SK-N-SH (cell line): Measurements from ENCODE around the gene MYO15A. TPM values are rescaled to one million over a fixed set of nuclear protein-coding genes. Genes with fewer than 3 reads are reported as not detected.
"Not testable (repeated sequence)": the region's sequence is repeated elsewhere in the genome, so short reads cannot be mapped to it uniquely, and the experiment has no call there.

Source experiments
- CTCF ChIA-PET: fragments of 300-600, 350-600 bp; formaldehyde crosslinking; extraction: SDS; loops from one replicate; lab custom pipeline; 2021; lab: Yijun Ruan, JAX
- POLR2A ChIA-PET: fragments of 350-600 bp; sonication (Branson Sonifier 250); formaldehyde crosslinking; extraction: SDS; loops from one replicate; lab custom pipeline; 2020; ENCODE audit warnings: antibody characterized with exemption, inconsistent platforms; lab: Yijun Ruan, JAX
- DNase-seq: peaks from one replicate; pipeline ENCODE4 v3.0.0; 2012
- H2AFZ ChIP-seq: fragments of 200-600 bp; sonication (generic); 2 replicates; pipeline ENCODE4 v1.8.1; 2016; ENCODE audit warnings: antibody characterized with exemption, mild to moderate bottlenecking, low read depth
- H3F3A ChIP-seq: fragments of 200-600 bp; sonication (generic); replicated peaks from 2 replicates; pipeline ENCODE3; 2016; ENCODE audit warnings: antibody characterized with exemption, mild to moderate bottlenecking; ENCODE audit not compliant: insufficient read depth
- H3K27ac ChIP-seq, 2 experiments: fragments of 200-500 bp in 1 of 2; fragments of 200-600 bp in 1 of 2; sonication (Bioruptor generic) in 1 of 2; sonication (generic), shearing (Covaris generic) in 1 of 2; 2 replicates each; pipeline versions ENCODE4 v1.5.1 to v1.6.1; 2014 to 2016; ENCODE audit warnings: low read depth in 2 of 2, inconsistent platforms in 1 of 2, low read length in 1 of 2, mild to moderate bottlenecking in 1 of 2, mixed read lengths in 1 of 2
- H3K27me3 ChIP-seq: fragments of 200-600 bp; sonication (generic), shearing (Covaris generic); 2 replicates; pipeline ENCODE4 v1.6.1; 2016; ENCODE audit warnings: mixed run types; ENCODE audit not compliant: insufficient read depth
- H3K36me3 ChIP-seq, 2 experiments: fragments of 200-500 bp in 1 of 2; fragments of 200-600 bp in 1 of 2; sonication (Bioruptor generic) in 1 of 2; sonication (generic) in 1 of 2; replicated peaks in 1 of 2; 2 replicates each; pipeline versions ENCODE3 to v1.5.1; 2014 to 2016; ENCODE audit warnings: low read length in 1 of 2, mild to moderate bottlenecking in 1 of 2; ENCODE audit not compliant: insufficient read depth in 2 of 2, control insufficient read depth in 1 of 2
- H3K4me1 ChIP-seq, 2 experiments: fragments of 200-500 bp in 1 of 2; fragments of 200-600 bp in 1 of 2; sonication (Bioruptor generic) in 1 of 2; sonication (generic), shearing (Covaris generic) in 1 of 2; 2 replicates each; pipeline versions ENCODE4 v1.5.1 to v1.6.1; 2014 to 2016; ENCODE audit warnings: low read depth in 1 of 2, low read length in 1 of 2, mixed run types in 1 of 2; ENCODE audit not compliant: insufficient read depth in 2 of 2, control insufficient read depth in 1 of 2
- H3K4me2 ChIP-seq: fragments of 200-600 bp; sonication (generic), shearing (Covaris generic); 2 replicates; pipeline ENCODE4 v1.6.1; 2017; ENCODE audit warnings: mixed run types
- H3K4me3 ChIP-seq, 2 experiments: fragments of 200-500 bp in 1 of 2; fragments of 200-600 bp in 1 of 2; sonication (Bioruptor generic) in 1 of 2; sonication (generic), shearing (Covaris generic) in 1 of 2; 2 replicates each; pipeline versions ENCODE4 v1.5.1 to v1.8.1; 2014 to 2016; ENCODE audit warnings: low read depth in 2 of 2, inconsistent platforms in 1 of 2, low read length in 1 of 2, mild to moderate bottlenecking in 1 of 2, mixed read lengths in 1 of 2, moderate library complexity in 1 of 2
- H3K79me2 ChIP-seq: fragments of 200-600 bp; sonication (generic); 2 replicates; pipeline ENCODE4 v1.8.1; 2017; ENCODE audit warnings: mild to moderate bottlenecking; ENCODE audit not compliant: insufficient read depth
- H3K9ac ChIP-seq: fragments of 200-600 bp; sonication (generic); 2 replicates; pipeline ENCODE4 v1.6.1; 2017; ENCODE audit warnings: mixed run types
- H3K9me2 ChIP-seq: fragments of 200-600 bp; sonication (generic); 2 replicates; pipeline ENCODE4 v1.6.1; 2017; ENCODE audit warnings: mixed run types
- H3K9me3 ChIP-seq: fragments of 200-600 bp; sonication (generic); 2 replicates; pipeline ENCODE4 v1.6.1; 2017; ENCODE audit warnings: mixed run types, mild to moderate bottlenecking, moderate library complexity
- H4K20me1 ChIP-seq: fragments of 200-600 bp; sonication (generic); 2 replicates; pipeline ENCODE4 v1.6.1; 2017; ENCODE audit warnings: mild to moderate bottlenecking, mixed run types; ENCODE audit not compliant: insufficient read depth
- ELF1 ChIP-seq: IDR thresholded peaks from 2 replicates; pipeline ENCODE4 v1.4.0; 2012
- EZH2phosphoT487 ChIP-seq: fragments of 200-600 bp; sonication (generic); IDR thresholded peaks from 2 replicates; pipeline ENCODE4 v1.6.1; 2017; ENCODE audit warnings: low read depth, mixed run types, mild to moderate bottlenecking, antibody characterized with exemption, moderate library complexity, borderline replicate concordance
- FOSL2 ChIP-seq: IDR thresholded peaks from 2 replicates; pipeline ENCODE4 v1.4.0; 2012; ENCODE audit warnings: low read depth, mild to moderate bottlenecking, moderate library complexity, borderline replicate concordance
- FOXJ3 ChIP-seq: sonication (generic); formaldehyde crosslinking; IDR thresholded peaks from 2 replicates; pipeline ENCODE4 v1.5.1; 2020; ENCODE audit warnings: mild to moderate bottlenecking, missing genetic modification reagents
- FOXM1 ChIP-seq: IDR thresholded peaks from 2 replicates; pipeline ENCODE4 v1.4.0; 2012; ENCODE audit warnings: low read depth, mild to moderate bottlenecking
- GABPA ChIP-seq: IDR thresholded peaks from 2 replicates; pipeline ENCODE4 v1.4.0; 2012; ENCODE audit warnings: low read depth, mild to moderate bottlenecking
- GATA2 ChIP-seq: sonication (generic); formaldehyde crosslinking; IDR thresholded peaks from 2 replicates; pipeline ENCODE4 v1.5.0; 2020; ENCODE audit warnings: mild to moderate bottlenecking, missing genetic modification reagents
- JUND ChIP-seq: IDR thresholded peaks from 2 replicates; pipeline ENCODE4 v1.4.0; 2012
- POLR2AphosphoS5 ChIP-seq: IDR thresholded peaks from 2 replicates; pipeline ENCODE4 v1.6.1; 2012; ENCODE audit warnings: low read depth, low read length
- SIN3A ChIP-seq: IDR thresholded peaks from 2 replicates; pipeline ENCODE4 v1.6.1; 2012; ENCODE audit warnings: low read depth, mild to moderate bottlenecking, low read length, moderate library complexity, borderline replicate concordance
- SMC3 ChIP-seq: IDR thresholded peaks from 2 replicates; pipeline ENCODE4 v1.6.1; 2012; ENCODE audit warnings: low read depth, low read length, improper control_type of control experiment
- TCF12 ChIP-seq: IDR thresholded peaks from 2 replicates; pipeline ENCODE4 v1.4.0; 2012
- TEAD4 ChIP-seq: IDR thresholded peaks from 2 replicates; pipeline ENCODE4 v1.4.0; 2012; ENCODE audit warnings: mild to moderate bottlenecking, borderline replicate concordance; ENCODE audit not compliant: insufficient read depth
- YY1 ChIP-seq: IDR thresholded peaks from 2 replicates; pipeline ENCODE4 v1.4.0; 2012; ENCODE audit warnings: low read depth, mild to moderate bottlenecking
- WGBS: methylation state at CpG from one replicate; pipeline ENCODE4 v1.1.6; 2017; ENCODE audit warnings: low lambda C conversion rate; 5-methylcytosine and 5-hydroxymethylcytosine counted together
- polyA plus RNA-seq, 3 experiments: library from polyadenylated mRNA; depleted of rRNA; stranded (reverse); fragments of >200 nt; gene quantifications; 2 replicates each; pipeline ENCODE4 v1.2.3, GENCODE V29; 2012
- TF ChIP-seq, protein P1 (sequence below): fragments of 150-350 bp; IDR thresholded peaks from 2 replicates; pipeline ENCODE4 v1.6.1; 2017; ENCODE audit warnings: antibody characterized with exemption, low read length, low read depth, borderline replicate concordance
- TF ChIP-seq, protein P2 (sequence below): fragments of 150-350 bp; IDR thresholded peaks from 2 replicates; pipeline ENCODE4 v1.6.1; 2016; ENCODE audit warnings: mild to moderate bottlenecking, low read depth, low read length
- TF ChIP-seq, protein P3 (sequence below): IDR thresholded peaks from 2 replicates; pipeline ENCODE4 v1.4.0; 2012; ENCODE audit warnings: low read depth, borderline replicate concordance
- TF ChIP-seq, protein P4 (sequence below): IDR thresholded peaks from 2 replicates; pipeline ENCODE4 v1.4.0; 2012; ENCODE audit warnings: low read depth, borderline replicate concordance
- TF ChIP-seq, protein P5 (sequence below): IDR thresholded peaks from 2 replicates; pipeline ENCODE4 v1.4.0; 2012; ENCODE audit warnings: low read depth

MYO15A gene
- polyA plus RNA-seq, 1 of the 3 experiments (the other 2 are of a cell fraction) = 0.43 TPM

DNA sequence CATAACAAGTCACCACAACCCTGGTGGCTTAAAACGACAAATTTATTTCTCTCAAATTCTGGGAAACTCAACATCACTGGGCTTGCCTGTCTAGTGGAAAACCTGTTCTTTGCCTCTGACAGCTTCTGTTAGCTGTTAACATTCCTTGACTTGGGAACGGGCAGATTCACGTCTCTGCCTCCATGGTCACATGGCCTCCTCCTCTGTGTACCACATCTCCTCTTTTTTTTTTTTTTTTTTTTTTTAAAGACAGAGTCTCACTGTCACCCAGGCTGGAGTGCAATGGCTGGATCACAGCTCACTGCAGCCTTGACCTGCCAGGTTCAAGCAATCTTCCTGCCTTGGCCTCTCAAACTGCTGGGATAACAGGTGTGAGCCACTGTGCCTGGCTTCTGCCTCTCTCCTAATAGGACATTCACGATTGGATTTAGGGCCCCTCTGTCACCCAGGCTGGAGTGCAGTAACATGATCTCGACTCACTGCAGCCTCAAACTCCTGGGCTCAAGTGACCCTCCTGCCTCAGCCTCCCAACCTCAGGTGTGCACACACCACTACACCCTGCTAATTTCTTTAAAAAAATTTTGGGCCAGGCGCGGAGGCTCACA, 105.2 kb downstream of the MYO15A start:
- no peaks in the 10 kb centered on the region for H4K20me1 ChIP-seq
- WGBS = 77% methylated on average over 7 of the region's 7 CpGs
- no peak overlapping the region for H3K4me2 ChIP-seq
- CTCF ChIA-PET = interaction anchor here (1.0 to 1.8 kb wide), 2 partner anchors 8 to 14 kb away, joined by 3 to 6 read pairs; no protein-coding TSS in a partner anchor
- no peaks in the 10 kb centered on the region for H3K9me3 ChIP-seq
- H2AFZ ChIP-seq = no peak overlapping the region
- H3K4me1 ChIP-seq = no peaks in the 10 kb centered on the region
- H3F3A ChIP-seq = peaks cover 10% of the 10 kb centered on the region
- TF ChIP-seq GATA2 (CRISPR knock-in tag) (no peak), ELF1 (no peak), JUND (no peak), FOXJ3 (CRISPR knock-in tag) (no peak), FOSL2 (no peak), YY1 (no peak), POLR2AphosphoS5 (no peak), TCF12 (no peak), FOXM1 (no peak), EZH2phosphoT487 (no peak), SIN3A (no peak), GABPA (no peak), TEAD4 (no peak), SMC3 (no peak)
- TF ChIP-seq, protein P1, sequence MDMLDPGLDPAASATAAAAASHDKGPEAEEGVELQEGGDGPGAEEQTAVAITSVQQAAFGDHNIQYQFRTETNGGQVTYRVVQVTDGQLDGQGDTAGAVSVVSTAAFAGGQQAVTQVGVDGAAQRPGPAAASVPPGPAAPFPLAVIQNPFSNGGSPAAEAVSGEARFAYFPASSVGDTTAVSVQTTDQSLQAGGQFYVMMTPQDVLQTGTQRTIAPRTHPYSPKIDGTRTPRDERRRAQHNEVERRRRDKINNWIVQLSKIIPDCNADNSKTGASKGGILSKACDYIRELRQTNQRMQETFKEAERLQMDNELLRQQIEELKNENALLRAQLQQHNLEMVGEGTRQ = no peak
- TF ChIP-seq, protein P2, sequence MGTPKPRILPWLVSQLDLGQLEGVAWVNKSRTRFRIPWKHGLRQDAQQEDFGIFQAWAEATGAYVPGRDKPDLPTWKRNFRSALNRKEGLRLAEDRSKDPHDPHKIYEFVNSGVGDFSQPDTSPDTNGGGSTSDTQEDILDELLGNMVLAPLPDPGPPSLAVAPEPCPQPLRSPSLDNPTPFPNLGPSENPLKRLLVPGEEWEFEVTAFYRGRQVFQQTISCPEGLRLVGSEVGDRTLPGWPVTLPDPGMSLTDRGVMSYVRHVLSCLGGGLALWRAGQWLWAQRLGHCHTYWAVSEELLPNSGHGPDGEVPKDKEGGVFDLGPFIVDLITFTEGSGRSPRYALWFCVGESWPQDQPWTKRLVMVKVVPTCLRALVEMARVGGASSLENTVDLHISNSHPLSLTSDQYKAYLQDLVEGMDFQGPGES = no peak
- TF ChIP-seq, protein P3, sequence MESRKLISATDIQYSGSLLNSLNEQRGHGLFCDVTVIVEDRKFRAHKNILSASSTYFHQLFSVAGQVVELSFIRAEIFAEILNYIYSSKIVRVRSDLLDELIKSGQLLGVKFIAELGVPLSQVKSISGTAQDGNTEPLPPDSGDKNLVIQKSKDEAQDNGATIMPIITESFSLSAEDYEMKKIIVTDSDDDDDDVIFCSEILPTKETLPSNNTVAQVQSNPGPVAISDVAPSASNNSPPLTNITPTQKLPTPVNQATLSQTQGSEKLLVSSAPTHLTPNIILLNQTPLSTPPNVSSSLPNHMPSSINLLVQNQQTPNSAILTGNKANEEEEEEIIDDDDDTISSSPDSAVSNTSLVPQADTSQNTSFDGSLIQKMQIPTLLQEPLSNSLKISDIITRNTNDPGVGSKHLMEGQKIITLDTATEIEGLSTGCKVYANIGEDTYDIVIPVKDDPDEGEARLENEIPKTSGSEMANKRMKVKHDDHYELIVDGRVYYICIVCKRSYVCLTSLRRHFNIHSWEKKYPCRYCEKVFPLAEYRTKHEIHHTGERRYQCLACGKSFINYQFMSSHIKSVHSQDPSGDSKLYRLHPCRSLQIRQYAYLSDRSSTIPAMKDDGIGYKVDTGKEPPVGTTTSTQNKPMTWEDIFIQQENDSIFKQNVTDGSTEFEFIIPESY = no peak
- TF ChIP-seq, protein P4, sequence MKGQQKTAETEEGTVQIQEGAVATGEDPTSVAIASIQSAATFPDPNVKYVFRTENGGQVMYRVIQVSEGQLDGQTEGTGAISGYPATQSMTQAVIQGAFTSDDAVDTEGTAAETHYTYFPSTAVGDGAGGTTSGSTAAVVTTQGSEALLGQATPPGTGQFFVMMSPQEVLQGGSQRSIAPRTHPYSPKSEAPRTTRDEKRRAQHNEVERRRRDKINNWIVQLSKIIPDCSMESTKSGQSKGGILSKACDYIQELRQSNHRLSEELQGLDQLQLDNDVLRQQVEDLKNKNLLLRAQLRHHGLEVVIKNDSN = no peak
- TF ChIP-seq, protein P5, sequence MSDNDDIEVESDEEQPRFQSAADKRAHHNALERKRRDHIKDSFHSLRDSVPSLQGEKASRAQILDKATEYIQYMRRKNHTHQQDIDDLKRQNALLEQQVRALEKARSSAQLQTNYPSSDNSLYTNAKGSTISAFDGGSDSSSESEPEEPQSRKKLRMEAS = no peak
- H3K9ac ChIP-seq = no peak overlapping the region
- DNase-seq = no peak
- H3K79me2 ChIP-seq = no peaks in the 10 kb centered on the region
- POLR2A ChIA-PET = interaction anchor here (0.6 to 0.7 kb wide), 2 partner anchors 9 to 92 kb away, joined by 3 read pairs; no protein-coding TSS in a partner anchor
- H3K27me3 ChIP-seq = no peaks in the 10 kb centered on the region
- H3K27ac ChIP-seq = no peak overlapping the region
- H3K4me3 ChIP-seq = no peak overlapping the region
- no peaks in the 10 kb centered on the region for H3K9me2 ChIP-seq
- H3K36me3 ChIP-seq = peaks cover 12 to 18% of the 10 kb centered on the region in 2 experiments

DNA sequence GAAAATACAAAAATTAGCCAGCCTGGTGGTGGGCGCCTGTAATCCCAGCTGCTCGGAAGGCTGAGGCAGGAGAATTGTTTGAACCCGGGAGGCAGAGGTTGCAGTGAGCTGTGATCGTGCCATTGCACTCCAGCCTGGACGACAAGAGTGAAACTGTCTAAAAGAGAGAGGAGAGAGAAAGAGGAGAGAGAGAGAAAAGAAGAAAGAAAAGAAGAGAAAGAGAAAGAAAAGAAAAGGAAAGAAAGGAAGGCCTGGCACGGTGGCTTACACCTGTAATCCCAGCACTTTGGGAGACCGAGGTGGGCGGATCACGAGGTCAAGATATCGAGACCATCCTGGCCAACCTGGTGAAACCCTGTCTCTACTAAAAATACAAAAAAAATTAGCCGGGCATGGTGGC, 108.3 kb downstream of the MYO15A start:
- POLR2A ChIA-PET = not testable (repeated sequence)

More for the DNA sequence above, 108.3 kb downstream of the MYO15A start:
- H3K27me3 ChIP-seq, H3K9ac ChIP-seq, H3K4me2 ChIP-seq, H3K79me2 ChIP-seq, H3K9me2 ChIP-seq, H4K20me1 ChIP-seq, H2AFZ ChIP-seq, H3K4me3 ChIP-seq, DNase-seq, H3K36me3 ChIP-seq, H3K9me3 ChIP-seq, H3K27ac ChIP-seq: not testable (repeated sequence)
- Histone ChIP-seq H3K4me1 (peaks cover 5 to 12% of the 10 kb centered on the region in 2 experiments; a peak in 3 of 4 replicates), H3F3A (peaks cover 13% of the 10 kb centered on the region)
- CTCF ChIA-PET = interaction anchor here (0.7 to 3.4 kb wide), 14 partner anchors 9 to 76 kb away, joined by 3 to 41 read pairs (median 6); partner anchors contain the start of gene LLGL1
- WGBS = 78% methylated on average over 11 of the region's 11 CpGs
